Effector memory CD8-positive, alpha-beta T cell (primary cell): ENCODE results near the gene MSH2.

Experiments
- ATAC-seq: fragments of 150-1000 bp; cut with Tn5 transposase; replicated peaks from 2 replicates; pipeline ENCODE4 v1.10.0; 2021; ENCODE audit warnings: mild to moderate bottlenecking, moderate library complexity
- DNase-seq, 3 experiments: peaks; one replicate each; pipeline ENCODE4 v3.0.0; 2021
- H3K27ac Mint-ChIP-seq, 2 donors: one replicate each; pipeline ENCODE4 v1.8.0; 2022; ENCODE audit warnings: mild to moderate bottlenecking in 2 of 2, mixed read lengths in 2 of 2, moderate library complexity in 2 of 2
- H3K27me3 Mint-ChIP-seq, 2 donors: one replicate each; pipeline ENCODE4 v1.8.0; 2022; ENCODE audit warnings: mixed read lengths in 2 of 2
- H3K36me3 Mint-ChIP-seq: one replicate; pipeline ENCODE4 v1.8.0; 2022; ENCODE audit warnings: mild to moderate bottlenecking, moderate library complexity, mixed read lengths; ENCODE audit not compliant: insufficient read depth
- H3K4me1 Mint-ChIP-seq, 2 donors: one replicate each; pipeline ENCODE4 v1.8.0; 2022; ENCODE audit warnings: low read depth in 2 of 2, mixed read lengths in 2 of 2
- H3K4me3 Mint-ChIP-seq, 2 donors: one replicate each; pipeline ENCODE4 v1.8.0; 2022; ENCODE audit warnings: mild to moderate bottlenecking in 2 of 2, mixed read lengths in 2 of 2, moderate library complexity in 2 of 2
- H3K9me3 Mint-ChIP-seq, 2 donors: one replicate each; pipeline ENCODE4 v1.8.0; 2022; ENCODE audit warnings: mixed read lengths in 2 of 2

MSH2 gene

GRCh38 chr2:47509250-47509649 is 106.3 kb downstream of the MSH2 start:
- H3K27ac Mint-ChIP-seq: no peak overlapping the region
- ATAC-seq: no peak
- peaks cover 0 to 3% of the 10 kb centered on the region in 2 donors for H3K9me3 Mint-ChIP-seq
- H3K36me3 Mint-ChIP-seq: no peaks in the 10 kb centered on the region
- H3K4me3 Mint-ChIP-seq: no peak overlapping the region
- H3K4me1 Mint-ChIP-seq: no peaks in the 10 kb centered on the region
- peaks cover 5 to 18% of the 10 kb centered on the region in 2 donors for H3K27me3 Mint-ChIP-seq
- no peak for DNase-seq

DNA sequence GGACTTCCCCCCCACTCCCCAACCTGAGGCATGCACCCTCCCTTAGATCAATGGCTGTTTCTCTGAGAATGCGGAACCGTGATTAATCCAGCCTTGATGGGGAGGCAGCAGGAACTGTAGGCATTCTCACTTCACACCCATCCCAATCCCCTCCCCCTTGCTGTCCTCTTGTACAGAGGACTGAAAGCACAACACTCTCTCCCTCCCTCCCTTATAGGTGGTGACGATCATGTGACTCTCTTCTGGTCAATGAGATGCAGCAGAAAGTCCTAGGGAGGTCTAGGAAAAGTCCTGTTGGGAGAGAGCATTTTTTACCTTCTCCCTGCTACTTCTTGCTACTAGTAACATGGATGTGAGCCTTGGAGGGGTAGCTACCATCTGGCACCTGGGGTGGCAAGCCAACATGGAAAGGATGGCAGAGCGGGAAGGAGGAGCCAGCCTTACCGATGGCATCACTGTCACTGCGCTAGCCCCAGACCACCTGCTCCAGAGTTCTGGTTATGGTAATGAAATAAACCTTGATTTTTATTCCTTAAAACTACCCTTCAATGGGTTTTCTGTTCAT is 106.9 kb downstream of the MSH2 start:
- Mint-ChIP-seq H3K27ac (no peak overlapping the region), H3K9me3 (peaks cover 0 to 3% of the 10 kb centered on the region in 2 donors), H3K36me3 (no peaks in the 10 kb centered on the region), H3K4me3 (no peak overlapping the region), H3K27me3 (peaks cover 0 to 14% of the 10 kb centered on the region in 2 donors), H3K4me1 (no peaks in the 10 kb centered on the region)
- no peak for ATAC-seq
- no peak for DNase-seq

DNA sequence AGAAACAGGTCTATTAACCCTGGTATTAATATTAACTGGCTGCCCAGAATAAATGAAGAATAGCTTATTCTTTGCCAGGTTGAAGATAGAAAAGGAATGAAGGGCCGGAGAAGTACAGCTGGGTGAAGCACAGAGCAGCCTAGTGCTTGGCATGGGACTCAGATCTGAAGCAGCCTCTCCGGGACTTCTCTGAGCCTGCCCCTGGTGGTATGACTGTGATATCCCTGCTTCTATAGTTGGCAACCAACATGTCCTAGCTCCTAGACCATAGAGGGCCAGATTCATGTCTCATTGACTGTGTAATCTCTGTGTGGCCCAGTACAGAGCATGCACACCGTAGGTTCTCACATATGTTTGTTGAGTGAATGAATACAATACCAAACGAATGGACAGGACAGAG is 107.8 kb downstream of the MSH2 start:
- ATAC-seq (no peak), DNase-seq (no peak)
- Mint-ChIP-seq H3K9me3 (no peaks in the 10 kb centered on the region), H3K27me3 (peaks cover 0 to 14% of the 10 kb centered on the region in 2 donors), H3K36me3 (no peaks in the 10 kb centered on the region), H3K4me1 (no peaks in the 10 kb centered on the region), H3K4me3 (no peak overlapping the region), H3K27ac (no peak overlapping the region)

DNA sequence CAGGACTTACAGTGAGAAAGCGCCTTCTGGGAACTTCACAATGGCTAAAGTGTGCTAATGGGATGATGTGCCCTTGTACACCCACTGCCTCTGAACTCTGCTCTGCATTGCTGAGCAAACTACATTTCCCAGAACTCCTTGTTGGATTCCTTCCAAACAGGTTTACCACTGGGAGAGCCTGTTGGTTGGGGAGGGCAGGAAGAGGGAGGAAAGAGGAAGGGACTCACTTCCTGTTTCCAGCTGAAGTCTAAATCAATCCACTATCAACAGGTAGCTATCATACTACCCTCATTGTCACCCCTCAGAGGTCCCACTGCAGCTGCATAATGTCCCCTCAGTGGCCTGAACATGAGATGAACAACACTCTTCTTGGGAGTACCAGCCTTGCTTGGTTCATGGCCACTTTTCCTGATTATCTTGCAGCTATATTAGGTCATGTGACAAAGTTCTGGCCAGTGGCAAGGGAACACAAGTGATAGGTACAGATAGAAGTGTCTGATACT is 109.7 kb downstream of the MSH2 start:
- Mint-ChIP-seq H3K36me3 (no peaks in the 10 kb centered on the region), H3K27me3 (no peaks in the 10 kb centered on the region), H3K9me3 (no peaks in the 10 kb centered on the region), H3K4me3 (no peak overlapping the region), H3K27ac (no peak overlapping the region), H3K4me1 (no peaks in the 10 kb centered on the region)
- DNase-seq: no peak
- no peak for ATAC-seq

DNA sequence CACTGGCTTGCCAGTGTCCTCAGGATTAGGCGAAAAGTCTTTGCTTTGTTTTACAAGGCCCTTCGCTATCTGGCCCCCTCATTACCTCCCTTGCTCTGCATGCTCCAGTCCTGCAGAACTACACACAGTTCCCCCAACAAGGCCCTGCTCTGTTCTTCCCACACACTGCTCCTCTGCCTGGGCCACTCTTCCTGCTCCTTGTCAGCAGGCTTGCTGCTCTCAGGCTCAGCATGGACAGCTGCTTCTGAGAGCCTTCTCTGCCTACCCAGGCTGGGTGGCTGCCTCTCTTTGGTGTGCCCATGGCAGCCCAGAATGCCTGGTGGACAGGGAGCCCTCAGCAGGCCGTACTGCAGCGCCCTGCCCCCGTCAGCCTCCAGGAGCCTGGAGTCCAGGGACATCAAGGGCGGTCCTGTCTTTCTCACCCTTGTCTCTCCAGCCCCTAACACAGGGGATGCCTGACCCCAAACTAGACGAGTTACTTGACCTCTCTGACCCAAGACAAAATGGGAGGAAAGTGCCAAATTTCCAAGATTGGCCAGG is 111.1 kb downstream of the MSH2 start:
- Mint-ChIP-seq H3K9me3 (no peaks in the 10 kb centered on the region), H3K27me3 (no peaks in the 10 kb centered on the region), H3K27ac (no peak overlapping the region), H3K36me3 (no peaks in the 10 kb centered on the region), H3K4me1 (no peaks in the 10 kb centered on the region), H3K4me3 (no peak overlapping the region)
- DNase-seq: no peak
- no peak for ATAC-seq

GRCh38 chr2:47516360-47517104 is 113.6 kb downstream of the MSH2 start:
- H3K36me3 Mint-ChIP-seq: no peaks in the 10 kb centered on the region
- peaks cover 8% of the 10 kb centered on the region in 2 donors for H3K4me1 Mint-ChIP-seq
- H3K27ac Mint-ChIP-seq: no peak overlapping the region
- ATAC-seq: no peak
- H3K4me3 Mint-ChIP-seq: no peak overlapping the region
- no peaks in the 10 kb centered on the region for H3K9me3 Mint-ChIP-seq
- no peaks in the 10 kb centered on the region for H3K27me3 Mint-ChIP-seq
- no peak for DNase-seq

DNA sequence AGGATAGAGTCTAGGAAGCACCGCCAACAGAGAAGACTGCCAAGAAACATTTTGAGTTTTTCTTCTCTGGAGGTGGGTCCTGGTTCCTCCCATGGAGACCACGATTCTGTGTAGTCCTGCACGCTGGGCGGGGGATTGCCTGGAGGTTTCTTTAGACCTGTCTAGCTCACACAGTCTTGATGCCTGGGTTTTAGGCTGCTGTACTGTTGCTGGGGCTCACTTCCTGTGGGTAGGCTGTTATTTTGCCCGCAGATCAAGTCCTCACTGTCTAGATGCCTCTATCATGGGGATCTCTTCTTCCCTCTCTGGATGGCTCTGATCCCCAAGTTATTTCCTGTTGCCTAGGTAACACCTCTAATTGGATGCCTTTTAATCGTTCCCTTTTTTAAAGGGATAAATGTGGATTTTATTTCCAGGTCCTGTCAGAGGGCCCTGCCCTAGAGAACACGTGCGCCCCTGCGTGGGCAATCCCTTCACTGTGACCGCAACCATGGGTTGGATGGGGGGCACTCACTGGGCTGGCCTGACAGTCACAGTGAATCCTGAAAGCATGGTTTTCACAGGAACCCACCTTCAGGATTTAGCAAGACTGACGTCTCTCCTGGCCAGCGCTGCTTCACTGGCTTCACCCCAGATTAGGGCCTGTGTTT is 115.7 kb downstream of the MSH2 start:
- H3K4me3 Mint-ChIP-seq: no peak overlapping the region
- no peaks in the 10 kb centered on the region for H3K36me3 Mint-ChIP-seq
- H3K27ac Mint-ChIP-seq: no peak overlapping the region
- DNase-seq (no peak), ATAC-seq (no peak)
- no peaks in the 10 kb centered on the region for H3K9me3 Mint-ChIP-seq
- no peaks in the 10 kb centered on the region for H3K27me3 Mint-ChIP-seq
- H3K4me1 Mint-ChIP-seq: peaks cover 8% of the 10 kb centered on the region in 2 donors

DNA sequence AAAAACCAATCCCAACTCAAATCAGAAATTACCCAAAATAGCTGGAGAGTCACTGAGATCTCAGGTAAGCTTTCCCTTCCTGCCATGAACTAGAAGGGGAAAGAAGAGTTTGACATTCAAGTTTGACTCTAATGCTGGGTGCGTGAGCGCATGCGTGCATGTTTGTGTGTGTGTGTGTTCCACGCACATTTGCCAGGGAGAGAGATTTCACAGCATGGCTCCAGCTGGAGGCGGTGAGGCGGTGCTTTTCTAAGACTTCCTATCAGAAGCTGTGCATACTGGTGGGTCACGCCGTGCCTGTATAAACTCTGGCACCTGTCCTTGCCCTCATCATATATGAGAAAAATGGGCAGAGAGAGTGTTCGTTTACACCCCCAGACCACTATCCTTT is 116.2 kb downstream of the MSH2 start:
- Mint-ChIP-seq H3K36me3 (no peaks in the 10 kb centered on the region), H3K27ac (no peak overlapping the region), H3K9me3 (no peaks in the 10 kb centered on the region), H3K4me1 (peaks cover 8% of the 10 kb centered on the region in 2 donors), H3K4me3 (no peak overlapping the region), H3K27me3 (no peaks in the 10 kb centered on the region)
- no peak for DNase-seq
- ATAC-seq: no peak

DNA sequence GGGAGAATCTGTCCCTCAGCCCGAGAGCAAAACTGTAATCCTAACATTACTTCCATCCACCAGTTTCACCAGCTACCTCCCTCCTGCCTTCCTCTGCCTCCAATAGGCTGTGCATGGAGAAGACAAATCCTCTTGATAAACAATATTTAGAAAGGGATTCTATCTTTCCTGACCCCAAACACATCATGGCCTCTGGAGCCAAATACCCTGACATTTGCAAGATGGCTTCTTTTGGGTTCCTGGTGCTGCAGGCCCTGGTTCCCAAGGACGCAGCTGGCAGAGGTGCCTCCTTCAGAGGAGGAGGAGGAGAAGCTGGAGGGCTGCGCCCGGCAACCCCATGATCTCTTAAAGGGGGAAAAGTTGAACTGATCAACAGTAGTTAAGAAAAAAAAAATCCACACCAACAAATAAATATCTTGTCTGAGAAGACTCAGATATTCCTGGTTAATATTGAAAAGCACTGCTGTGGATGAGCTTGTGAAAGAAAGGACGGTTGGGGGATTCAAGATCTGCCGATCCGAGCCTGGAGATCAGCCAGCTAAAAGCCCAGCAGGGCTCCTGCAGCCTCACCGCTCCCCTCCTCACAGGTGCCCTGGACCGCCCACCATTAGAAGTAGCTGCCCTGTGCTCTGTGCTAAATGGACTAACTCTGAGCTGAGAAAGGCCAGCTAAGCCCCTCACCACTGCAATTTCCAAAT is 116.8 kb downstream of the MSH2 start:
- Mint-ChIP-seq H3K36me3 (no peaks in the 10 kb centered on the region), H3K27ac (peak overlapping the region; percentile 23 to 95), H3K4me1 (peaks cover 8% of the 10 kb centered on the region in 2 donors), H3K4me3 (peak overlapping the region; percentile 80 to 92), H3K27me3 (no peaks in the 10 kb centered on the region), H3K9me3 (no peaks in the 10 kb centered on the region)
- ATAC-seq (no peak), DNase-seq (no peak)

- H3K4me3 Mint-ChIP-seq: peak overlapping the region; percentile 80 to 92
- no peak for ATAC-seq
- H3K4me1 Mint-ChIP-seq: peaks cover 8% of the 10 kb centered on the region in 2 donors
- DNase-seq: no peak
- H3K9me3 Mint-ChIP-seq: no peaks in the 10 kb centered on the region
- peak overlapping the region; percentile 23 to 95 for H3K27ac Mint-ChIP-seq
- H3K27me3 Mint-ChIP-seq: peaks cover 0 to 5% of the 10 kb centered on the region in 2 donors
- H3K36me3 Mint-ChIP-seq: no peaks in the 10 kb centered on the region
Observed at GRCh38 chr2:47520302-47520630, 117.3 kb downstream of the MSH2 start.

GRCh38 chr2:47520825-47521665 is 118.1 kb downstream of the MSH2 start:
- peak overlapping the region; percentile 23 to 95 for H3K27ac Mint-ChIP-seq
- ATAC-seq: peak; percentile 84
- H3K4me3 Mint-ChIP-seq: peak overlapping the region; percentile 80 to 92
- peaks cover 8% of the 10 kb centered on the region in 2 donors for H3K4me1 Mint-ChIP-seq
- H3K9me3 Mint-ChIP-seq: no peaks in the 10 kb centered on the region
- DNase-seq: peak; percentile 42 to 62 (median 43)
- H3K36me3 Mint-ChIP-seq: no peaks in the 10 kb centered on the region
- H3K27me3 Mint-ChIP-seq: peaks cover 0 to 9% of the 10 kb centered on the region in 2 donors

GRCh38 chr2:47521666-47522285 is 118.8 kb downstream of the MSH2 start:
- peak overlapping the region in 1 of 2 donors; percentile 95 for H3K27ac Mint-ChIP-seq
- H3K4me1 Mint-ChIP-seq: peaks cover 8% of the 10 kb centered on the region in 2 donors
- peaks cover 0 to 9% of the 10 kb centered on the region in 2 donors for H3K27me3 Mint-ChIP-seq
- DNase-seq: no peak
- H3K9me3 Mint-ChIP-seq: no peaks in the 10 kb centered on the region
- no peaks in the 10 kb centered on the region for H3K36me3 Mint-ChIP-seq
- peak overlapping the region; percentile 80 to 92 for H3K4me3 Mint-ChIP-seq
- ATAC-seq: no peak
